HepG2 (cell line): ENCODE data around the gene ZFAND3. TPM values are rescaled to one million over a fixed set of nuclear protein-coding genes. Genes with fewer than 3 reads are reported as not detected.

ENCODE experiments used
- ATAC-seq: fragments of 200-7000 bp; cut with Tn5 transposase; 3 replicates; pipeline ENCODE4 v1.9.1; 2020; ENCODE audit warnings: mild to moderate bottlenecking, moderate library complexity
- BruUV-seq: library from RNA; stranded (reverse); fragments of 400-500 nt; replicated peaks from 2 replicates; lab custom pipeline; 2021; lab: Mats Ljungman, UMichigan
- CTCF ChIA-PET: fragments of 300-600 bp; formaldehyde crosslinking; extraction: SDS; loops from one replicate; lab custom pipeline; 2021; ENCODE audit warnings: low total read pairs, inconsistent platforms, low intra/inter-chr PET ratio; lab: Yijun Ruan, JAX
- POLR2A ChIA-PET: fragments of 350-600 bp; sonication (Branson Sonifier 250); formaldehyde crosslinking; loops from one replicate; lab custom pipeline; 2020; ENCODE audit warnings: antibody characterized with exemption, inconsistent platforms; lab: Yijun Ruan, JAX
- DNase-seq: peaks from one replicate; pipeline ENCODE4 v3.0.0-alpha.2; 2015; ENCODE audit warnings: low spot score
- FAIRE-seq: peaks from 3 replicates; lab custom pipeline; 2011; peaks lifted over from hg19 to GRCh38; lab: Jason Lieb, UNC
- H2AFZ ChIP-seq: one replicate; pipeline ENCODE4 v1.6.1; 2011; ENCODE audit warnings: low read length, inconsistent platforms
- H3K27ac ChIP-seq: fragments of 300-600 bp; 3 replicates; pipeline ENCODE4 v1.8.0; 2011; ENCODE audit warnings: mixed run types, mild to moderate bottlenecking, mixed read lengths, low read length, inconsistent platforms; ENCODE audit not compliant: insufficient read depth; ENCODE audit errors: extremely low read length
- H3K27me3 ChIP-seq, 2 experiments: fragments of 200-600 bp in 1 of 2; 2 replicates in 1 of 2; 3 replicates in 1 of 2; pipeline versions ENCODE4 v1.6.0 to v1.8.0; 2011; ENCODE audit warnings: low read length in 2 of 2, mild to moderate bottlenecking in 2 of 2, moderate library complexity in 2 of 2, inconsistent platforms in 1 of 2; ENCODE audit not compliant: insufficient read depth in 2 of 2, control insufficient read depth in 1 of 2
- H3K36me3 ChIP-seq, 2 experiments: fragments of 200-600 bp in 1 of 2; replicated peaks in 1 of 2; 2 replicates in 1 of 2; 3 replicates in 1 of 2; pipeline versions ENCODE4 v1.5.1 to v1.8.0; 2011; ENCODE audit warnings: low read length in 2 of 2, inconsistent platforms in 1 of 2; ENCODE audit not compliant: insufficient read depth in 2 of 2, control insufficient read depth in 1 of 2
- H3K4me1 ChIP-seq: 2 replicates; pipeline ENCODE4 v1.5.1; 2012; ENCODE audit warnings: low read length, inconsistent platforms; ENCODE audit not compliant: insufficient read depth
- H3K4me2 ChIP-seq: 2 replicates; pipeline ENCODE4 v1.6.0; 2011; ENCODE audit warnings: low read depth, low read length, inconsistent platforms
- H3K4me3 ChIP-seq, 3 experiments: fragments of 200-600 bp in 1 of 3; sonication (generic), shearing (Covaris generic) in 1 of 3; replicated peaks in 1 of 3; 2 replicates each; pipeline ENCODE4 v1.5.1; 2011 to 2016; ENCODE audit warnings: low read length in 3 of 3, inconsistent platforms in 2 of 3, low read depth in 2 of 3, mild to moderate bottlenecking in 2 of 3, control low read depth in 1 of 3, mixed read lengths in 1 of 3; ENCODE audit not compliant: insufficient read depth in 1 of 3
- H3K79me2 ChIP-seq: one replicate; pipeline ENCODE4 v1.6.1; 2011; ENCODE audit warnings: low read length, inconsistent platforms; ENCODE audit not compliant: insufficient read depth
- H3K9ac ChIP-seq: 2 replicates; pipeline ENCODE4 v1.6.0; 2011; ENCODE audit warnings: mild to moderate bottlenecking, low read depth, low read length, inconsistent platforms; ENCODE audit not compliant: insufficient read depth
- H3K9me3 ChIP-seq: 2 replicates; pipeline ENCODE4 v1.5.1; 2012; ENCODE audit warnings: mild to moderate bottlenecking, low read length
- H4K20me1 ChIP-seq: 2 replicates; pipeline ENCODE4 v1.6.0; 2011; ENCODE audit warnings: inconsistent platforms, mild to moderate bottlenecking, low read length, moderate library complexity; ENCODE audit not compliant: insufficient read depth
- SOX13 ChIP-seq, 3 experiments: fragments of 450-650 bp in 1 of 3; sonication (generic) in 1 of 3; formaldehyde crosslinking in 1 of 3; IDR thresholded peaks in 2 of 3; conservative IDR thresholded peaks in 1 of 3; 2 replicates each; pipeline versions ENCODE4 v1.5.0 to v1.6.1; 2016 to 2020; ENCODE audit warnings: antibody characterized with exemption in 1 of 3, mild to moderate bottlenecking in 1 of 3, missing compliant biosample characterization in 1 of 3, missing genetic modification reagents in 1 of 3, moderate library complexity in 1 of 3
- TCF7 ChIP-seq: sonication (generic); IDR thresholded peaks from 2 replicates; pipeline ENCODE4 v1.6.1; 2016; ENCODE audit warnings: antibody characterized with exemption, low read depth
- TMF1 ChIP-seq: sonication (generic); formaldehyde crosslinking; IDR thresholded peaks from 2 replicates; pipeline ENCODE4 v1.8.1; 2022; ENCODE audit warnings: low read depth, missing genetic modification reagents
- ZNF354B ChIP-seq: sonication (generic); formaldehyde crosslinking; IDR thresholded peaks from 2 replicates; pipeline ENCODE4 v1.8.0; 2022; ENCODE audit warnings: mild to moderate bottlenecking, missing genetic modification reagents
- ZZZ3 ChIP-seq: sonication (generic); formaldehyde crosslinking; IDR thresholded peaks from 2 replicates; pipeline ENCODE4 v1.4.0; 2020; ENCODE audit warnings: missing genetic modification reagents, mild to moderate bottlenecking, borderline replicate concordance
- WGBS: methylation state at CpG from one replicate; pipeline ENCODE4 v1.1.6; 2017; ENCODE audit warnings: low lambda C conversion rate; 5-methylcytosine and 5-hydroxymethylcytosine counted together
- in situ Hi-C: cut with HindIII; loops from 2 replicates; pipeline ENCODE4 v1.10.0; 2017; ENCODE audit warnings: low pct_unique_long_range_greater_than_20kb; ENCODE audit not compliant: extremely low pct_ligation_motif_present
- intact Hi-C: fragments of 100-400 bp; cut with micrococcal nuclease; formaldehyde crosslinking; loops from one replicate; pipeline ENCODE4 v1.10.0; 2022; ENCODE audit not compliant: unreplicated experiment
- polyA plus RNA-seq, 8 experiments: library from polyadenylated mRNA; depleted of rRNA in 3 of 8; stranded (reverse) in 7 of 8; unstranded in 1 of 8; fragments of >200 nt; fragmentation: Illumina TruSeq in 4 of 8; extraction: Trizol in 4 of 8; gene quantifications; 2 replicates each; pipeline versions ENCODE4 v1.2.1 to v1.2.3, GENCODE V29; 2011 to 2016; ENCODE audit warnings: low read depth in 4 of 8, missing spikeins in 1 of 8, mixed read lengths in 1 of 8; ENCODE audit not compliant: insufficient read depth in 1 of 8
- total RNA-seq, 5 experiments: library from RNA; depleted of rRNA; stranded (reverse); fragments of >200 nt; fragmentation: Illumina TruSeq; extraction: Trizol; gene quantifications; 2 replicates each; pipeline ENCODE4 v1.2.3, GENCODE V29; 2016; ENCODE audit warnings: low read depth in 1 of 5
- TF ChIP-seq, protein P1 (sequence below): sonication (generic); formaldehyde crosslinking; IDR thresholded peaks from 2 replicates; pipeline ENCODE4 v1.5.0; 2020; ENCODE audit warnings: mild to moderate bottlenecking, missing genetic modification reagents
- TF ChIP-seq, protein P2 (sequence below), 2 experiments: sonication (generic) in 1 of 2; formaldehyde crosslinking in 1 of 2; IDR thresholded peaks; 2 replicates each; pipeline versions ENCODE4 v1.4.0 to v1.6.1; 2016 to 2020; ENCODE audit warnings: borderline replicate concordance in 1 of 2, low read depth in 1 of 2, mild to moderate bottlenecking in 1 of 2, missing genetic modification reagents in 1 of 2

Gene ZFAND3
- total and polyA plus RNA-seq, 2 of the 13 experiments (the other 11 are each of a cell fraction or from before 2014, with no cell fraction given), result 16.4 to 17.1 TPM

GRCh38 chr6:37856285-37856684 lies 36.8 kb downstream of the ZFAND3 start (continued):
- TF ChIP-seq TCF7, result no peak
- no peak for TF ChIP-seq ZNF354B
- no peak for TF ChIP-seq ZZZ3 (CRISPR knock-in tag)
- TF ChIP-seq, protein P1, sequence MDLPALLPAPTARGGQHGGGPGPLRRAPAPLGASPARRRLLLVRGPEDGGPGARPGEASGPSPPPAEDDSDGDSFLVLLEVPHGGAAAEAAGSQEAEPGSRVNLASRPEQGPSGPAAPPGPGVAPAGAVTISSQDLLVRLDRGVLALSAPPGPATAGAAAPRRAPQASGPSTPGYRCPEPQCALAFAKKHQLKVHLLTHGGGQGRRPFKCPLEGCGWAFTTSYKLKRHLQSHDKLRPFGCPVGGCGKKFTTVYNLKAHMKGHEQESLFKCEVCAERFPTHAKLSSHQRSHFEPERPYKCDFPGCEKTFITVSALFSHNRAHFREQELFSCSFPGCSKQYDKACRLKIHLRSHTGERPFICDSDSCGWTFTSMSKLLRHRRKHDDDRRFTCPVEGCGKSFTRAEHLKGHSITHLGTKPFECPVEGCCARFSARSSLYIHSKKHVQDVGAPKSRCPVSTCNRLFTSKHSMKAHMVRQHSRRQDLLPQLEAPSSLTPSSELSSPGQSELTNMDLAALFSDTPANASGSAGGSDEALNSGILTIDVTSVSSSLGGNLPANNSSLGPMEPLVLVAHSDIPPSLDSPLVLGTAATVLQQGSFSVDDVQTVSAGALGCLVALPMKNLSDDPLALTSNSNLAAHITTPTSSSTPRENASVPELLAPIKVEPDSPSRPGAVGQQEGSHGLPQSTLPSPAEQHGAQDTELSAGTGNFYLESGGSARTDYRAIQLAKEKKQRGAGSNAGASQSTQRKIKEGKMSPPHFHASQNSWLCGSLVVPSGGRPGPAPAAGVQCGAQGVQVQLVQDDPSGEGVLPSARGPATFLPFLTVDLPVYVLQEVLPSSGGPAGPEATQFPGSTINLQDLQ (CRISPR knock-in tag), result no peak

- Histone ChIP-seq H4K20me1 (peaks cover 11% of the 10 kb centered on the region; the same call in 1 of the 2 replicates), H3K79me2 (peaks cover 61% of the 10 kb centered on the region), H3K27ac (no peak overlapping the region)
- CTCF ChIA-PET, result no interaction called here
- no peak for TF ChIP-seq TMF1 (CRISPR knock-in tag)
- TF ChIP-seq SOX13 (IDR thresholded peaks at IDR 0.05), result no peak
- no peak for TF ChIP-seq SOX13 (CRISPR knock-in tag; conservative IDR thresholded peaks at IDR 0.05 in 1 of 2, IDR thresholded peaks at IDR 0.05 in 1 of 2)
- TF ChIP-seq, protein P2, sequence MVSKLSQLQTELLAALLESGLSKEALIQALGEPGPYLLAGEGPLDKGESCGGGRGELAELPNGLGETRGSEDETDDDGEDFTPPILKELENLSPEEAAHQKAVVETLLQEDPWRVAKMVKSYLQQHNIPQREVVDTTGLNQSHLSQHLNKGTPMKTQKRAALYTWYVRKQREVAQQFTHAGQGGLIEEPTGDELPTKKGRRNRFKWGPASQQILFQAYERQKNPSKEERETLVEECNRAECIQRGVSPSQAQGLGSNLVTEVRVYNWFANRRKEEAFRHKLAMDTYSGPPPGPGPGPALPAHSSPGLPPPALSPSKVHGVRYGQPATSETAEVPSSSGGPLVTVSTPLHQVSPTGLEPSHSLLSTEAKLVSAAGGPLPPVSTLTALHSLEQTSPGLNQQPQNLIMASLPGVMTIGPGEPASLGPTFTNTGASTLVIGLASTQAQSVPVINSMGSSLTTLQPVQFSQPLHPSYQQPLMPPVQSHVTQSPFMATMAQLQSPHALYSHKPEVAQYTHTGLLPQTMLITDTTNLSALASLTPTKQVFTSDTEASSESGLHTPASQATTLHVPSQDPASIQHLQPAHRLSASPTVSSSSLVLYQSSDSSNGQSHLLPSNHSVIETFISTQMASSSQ (IDR thresholded peaks at IDR 0.05; ENCODE audit: low read depth), result no peak
- TF ChIP-seq, protein P2 (CRISPR knock-in tag; IDR thresholded peaks at IDR 0.05; ENCODE audit: borderline replicate concordance), result no peak
- TF ChIP-seq, all 625 proteins: peak for 0
- no peak for ATAC-seq
- DNase-seq, result no peak
- H3K4me1 ChIP-seq, result peaks cover 11% of the 10 kb centered on the region; the same call in 1 of the 2 replicates
- H3K27me3 ChIP-seq, result no peaks in the 10 kb centered on the region
- no peak for FAIRE-seq
- in situ Hi-C loops (loop anchor here (5.0 kb wide), 1 partner anchor 66 kb away; no protein-coding TSS in a partner anchor), intact Hi-C loops (no loop called here)
- H3K4me3 ChIP-seq, result no peak overlapping the region
- no peak overlapping the region for H3K4me2 ChIP-seq
- H3K9me3 ChIP-seq, result no peaks in the 10 kb centered on the region
- H2AFZ ChIP-seq, result no peak overlapping the region
- peaks cover 3 to 5% of the 10 kb centered on the region in 2 experiments; a peak in 3 of 5 replicates for H3K36me3 ChIP-seq
- H3K9ac ChIP-seq, result no peak overlapping the region
- POLR2A ChIA-PET, result interaction anchor here (1.6 to 1.7 kb wide), 2 partner anchors 13 to 39 kb away, joined by 4 to 13 read pairs; partner anchors contain the start of gene ZFAND3
- 99% methylated on average over 3 of the region's 3 CpGs for WGBS
- no TSS peak for BruUV-seq
These were observed 38.8 kb downstream of the ZFAND3 start for GRCh38 chr6:37858363-37858762.
